Keratinocyte (primary cell): Measurements from ENCODE around the gene ISM2. TPM values are rescaled to one million over a fixed set of nuclear protein-coding genes. Genes with fewer than 3 reads are reported as not detected.

Experiments used
- DNase-seq: peaks from one replicate; pipeline ENCODE4 v3.0.0-alpha.2; 2011; ENCODE audit warnings: low read depth, missing footprints, low spot score
- FAIRE-seq: peaks from 2 replicates; lab custom pipeline; 2011; peaks lifted over from hg19 to GRCh38; lab: Jason Lieb, UNC
- H2AFZ ChIP-seq: 2 replicates; pipeline ENCODE4 v1.6.0; 2012; ENCODE audit warnings: low read length, control low read depth, inconsistent platforms; ENCODE audit not compliant: control insufficient read depth
- H3K27ac ChIP-seq: 2 replicates; pipeline ENCODE4 v1.5.1; 2011; ENCODE audit warnings: low read length; ENCODE audit not compliant: control insufficient read depth, insufficient read depth
- H3K27me3 ChIP-seq: 3 replicates; pipeline ENCODE4 v1.6.0; 2011; ENCODE audit warnings: low read length; ENCODE audit not compliant: control insufficient read depth, insufficient read depth; ENCODE audit errors: extremely low read depth
- H3K36me3 ChIP-seq, 2 experiments: 2 replicates in 1 of 2; 3 replicates in 1 of 2; pipeline ENCODE4 v1.5.1; 2011; ENCODE audit warnings: low read length in 2 of 2, mild to moderate bottlenecking in 1 of 2; ENCODE audit not compliant: control insufficient read depth in 2 of 2, insufficient read depth in 2 of 2; ENCODE audit errors: extremely low read depth in 1 of 2
- H3K4me1 ChIP-seq: 3 replicates; pipeline ENCODE4 v1.5.1; 2011; ENCODE audit warnings: low read length; ENCODE audit not compliant: control insufficient read depth, insufficient read depth; ENCODE audit errors: extremely low read depth
- H3K4me2 ChIP-seq: 3 replicates; pipeline ENCODE4 v1.6.0; 2011; ENCODE audit warnings: low read depth, low read length; ENCODE audit not compliant: control insufficient read depth, insufficient read depth; ENCODE audit errors: extremely low read depth
- H3K4me3 ChIP-seq, 3 experiments: fragments of 200-600 bp in 1 of 3; sonication (generic) in 1 of 3; 2 replicates in 2 of 3; 3 replicates in 1 of 3; pipeline ENCODE4 v1.5.1; 2011 to 2016; ENCODE audit warnings: low read length in 3 of 3, mild to moderate bottlenecking in 3 of 3, control low read depth in 2 of 3, inconsistent platforms in 1 of 3, low read depth in 1 of 3, mixed read lengths in 1 of 3, mixed run types in 1 of 3, moderate library complexity in 1 of 3; ENCODE audit not compliant: control insufficient read depth in 2 of 3, insufficient read depth in 2 of 3; ENCODE audit errors: extremely low read depth in 1 of 3
- H3K79me2 ChIP-seq: 2 replicates; pipeline ENCODE4 v1.6.0; 2012; ENCODE audit warnings: low read length; ENCODE audit not compliant: control insufficient read depth, insufficient read depth
- H3K9ac ChIP-seq: 3 replicates; pipeline ENCODE4 v1.6.0; 2011; ENCODE audit warnings: low read length; ENCODE audit not compliant: control insufficient read depth, insufficient read depth; ENCODE audit errors: extremely low read depth
- H3K9me1 ChIP-seq: 3 replicates; pipeline ENCODE4 v1.6.0; 2011; ENCODE audit warnings: low read length; ENCODE audit not compliant: control insufficient read depth, insufficient read depth; ENCODE audit errors: extremely low read depth
- H3K9me3 ChIP-seq: 2 replicates; pipeline ENCODE4 v1.5.1; 2012; ENCODE audit warnings: low read depth, low read length; ENCODE audit not compliant: control insufficient read depth
- H4K20me1 ChIP-seq: 3 replicates; pipeline ENCODE4 v1.6.0; 2011; ENCODE audit warnings: low read length; ENCODE audit not compliant: control insufficient read depth, insufficient read depth; ENCODE audit errors: extremely low read depth
- CTCF ChIP-seq, 3 experiments: IDR thresholded peaks in 1 of 3; conservative IDR thresholded peaks in 1 of 3; optimal IDR thresholded peaks in 1 of 3; 2 replicates in 2 of 3; 3 replicates in 1 of 3; pipeline versions ENCODE3 to v1.5.1; 2011; ENCODE audit warnings: low read length in 3 of 3, mild to moderate bottlenecking in 3 of 3, moderate library complexity in 2 of 3, control low read depth in 1 of 3, inconsistent platforms in 1 of 3; ENCODE audit not compliant: insufficient read depth in 2 of 3; ENCODE audit errors: extremely low read depth in 1 of 3
- EZH2 ChIP-seq: IDR thresholded peaks from one replicate; pipeline ENCODE4 v1.6.1; 2012; ENCODE audit warnings: inconsistent platforms, mild to moderate bottlenecking, low read length, moderate library complexity
- dilution Hi-C: fragments of 300-500 bp; cut with MboI; formaldehyde crosslinking; loops from one replicate; pipeline ENCODE4 v1.7.0; 2020; ENCODE audit warnings: low sequenced_read_pairs; ENCODE audit not compliant: extremely low pct_ligation_motif_present
- polyA plus RNA-seq, 5 experiments: library from polyadenylated mRNA; depleted of rRNA in 3 of 5; stranded (reverse) in 3 of 5; stranded (forward) in 1 of 5; unstranded in 1 of 5; fragments of >200 nt; gene quantifications; 1 replicate in 1 of 5; 2 replicates in 3 of 5; 3 replicates in 1 of 5; pipeline versions ENCODE4 v1.2.1 to v1.2.3, GENCODE V29; 2011 to 2012; ENCODE audit warnings: missing spikeins in 2 of 5, low read depth in 1 of 5, low replicate concordance in 1 of 5

The ISM2 gene
- polyA plus RNA-seq, 1 donor (not counting 4 experiments of a cell fraction or from before 2014, with no cell fraction given) = 0.08 TPM

DNA sequence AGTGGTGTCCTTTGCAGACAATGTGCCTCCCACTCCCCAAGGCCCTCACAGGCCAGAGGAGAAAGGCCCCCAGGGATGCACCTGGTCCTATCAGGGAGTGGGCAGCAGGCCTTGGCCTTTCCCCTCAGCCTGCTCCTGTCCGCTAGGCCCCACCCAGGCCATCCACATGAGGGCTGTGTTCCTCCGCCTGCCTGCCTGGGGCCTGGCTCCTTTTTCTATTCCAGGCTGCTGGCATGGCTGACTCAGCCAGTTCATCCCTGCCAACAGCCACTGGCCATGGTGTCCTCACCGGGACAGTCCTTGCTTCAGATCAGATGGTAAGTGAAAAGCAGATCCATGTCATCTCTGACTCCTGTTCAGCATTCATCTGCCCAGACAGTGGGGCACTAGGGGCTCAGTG lies 13.4 kb downstream of the ISM2 start:
- TF ChIP-seq EZH2 = no peak
- dilution Hi-C loops = no loop called here
- Histone ChIP-seq H2AFZ (no peak overlapping the region), H3K27me3 (no peaks in the 10 kb centered on the region), H3K4me2 (no peak overlapping the region), H3K4me1 (no peaks in the 10 kb centered on the region), H3K9ac (no peak overlapping the region), H3K4me3 (no peak overlapping the region), H3K27ac (no peak overlapping the region), H3K79me2 (no peaks in the 10 kb centered on the region), H3K9me1 (no peaks in the 10 kb centered on the region), H4K20me1 (no peaks in the 10 kb centered on the region), H3K36me3 (no peaks in the 10 kb centered on the region), H3K9me3 (no peaks in the 10 kb centered on the region)
- no peak for DNase-seq
- FAIRE-seq = no peak

- no peak overlapping the region for H3K4me2 ChIP-seq
- no peaks in the 10 kb centered on the region for H3K9me3 ChIP-seq
- DNase-seq (no peak), FAIRE-seq (no peak)
- no peaks in the 10 kb centered on the region for H4K20me1 ChIP-seq
- no peak overlapping the region for H2AFZ ChIP-seq
- TF ChIP-seq CTCF (optimal IDR thresholded peaks at IDR 0.05 in 1 of 3, IDR thresholded peaks at IDR 0.05 in 1 of 3, conservative IDR thresholded peaks at IDR 0.05 in 1 of 3; ENCODE audit: extremely low read depth in 1 of 3, insufficient read depth in 2 of 3, low read length in 3 of 3) (no peak), EZH2 (no peak)
- H3K4me1 ChIP-seq = no peaks in the 10 kb centered on the region
- H3K9me1 ChIP-seq = no peaks in the 10 kb centered on the region
- no peaks in the 10 kb centered on the region for H3K27me3 ChIP-seq
- H3K4me3 ChIP-seq = no peak overlapping the region
- H3K36me3 ChIP-seq = no peaks in the 10 kb centered on the region
- no peak overlapping the region for H3K27ac ChIP-seq
- no peaks in the 10 kb centered on the region for H3K79me2 ChIP-seq
- dilution Hi-C loops = no loop called here
- H3K9ac ChIP-seq = no peak overlapping the region
Observed at GRCh38 chr14:77482422-77482821, 16.2 kb downstream of the ISM2 start.

GRCh38 chr14:77478796-77479195 lies 19.8 kb downstream of the ISM2 start:
- Histone ChIP-seq H3K79me2 (no peaks in the 10 kb centered on the region), H3K36me3 (no peaks in the 10 kb centered on the region), H3K9me3 (no peaks in the 10 kb centered on the region), H3K4me1 (no peaks in the 10 kb centered on the region), H4K20me1 (no peaks in the 10 kb centered on the region), H3K27me3 (peaks cover 7% of the 10 kb centered on the region), H3K27ac (no peak overlapping the region), H3K4me2 (no peak overlapping the region), H2AFZ (no peak overlapping the region), H3K9ac (no peak overlapping the region), H3K4me3 (no peak overlapping the region), H3K9me1 (no peaks in the 10 kb centered on the region)
- no peak for DNase-seq
- TF ChIP-seq CTCF (optimal IDR thresholded peaks at IDR 0.05 in 1 of 3, IDR thresholded peaks at IDR 0.05 in 1 of 3, conservative IDR thresholded peaks at IDR 0.05 in 1 of 3; ENCODE audit: extremely low read depth in 1 of 3, insufficient read depth in 2 of 3, low read length in 3 of 3) = no peak
- no peak for TF ChIP-seq EZH2
- dilution Hi-C loops = no loop called here
- FAIRE-seq = no peak
